GM18873 (cell line): Measurements from ENCODE around the gene TAS1R3.

Experiments
- ATAC-seq: cut with Tn5 transposase; IDR thresholded peaks from one replicate; pipeline ENCODE4 v1.9.1; 2021; ENCODE audit warnings: mild to moderate bottlenecking, moderate library complexity, moderate number of reproducible peaks; ENCODE audit not compliant: unreplicated experiment, low FRiP score

The TAS1R3 gene

GRCh38 chr1:1294250-1294890 lies 36.7 kb upstream of the TAS1R3 start:
- no peak for ATAC-seq

- no peak for ATAC-seq
These were observed 35.7 kb upstream of the TAS1R3 start for GRCh38 chr1:1295154-1295923.

- ATAC-seq = no peak
These were observed 34.7 kb upstream of the TAS1R3 start for GRCh38 chr1:1296070-1297061.

DNA sequence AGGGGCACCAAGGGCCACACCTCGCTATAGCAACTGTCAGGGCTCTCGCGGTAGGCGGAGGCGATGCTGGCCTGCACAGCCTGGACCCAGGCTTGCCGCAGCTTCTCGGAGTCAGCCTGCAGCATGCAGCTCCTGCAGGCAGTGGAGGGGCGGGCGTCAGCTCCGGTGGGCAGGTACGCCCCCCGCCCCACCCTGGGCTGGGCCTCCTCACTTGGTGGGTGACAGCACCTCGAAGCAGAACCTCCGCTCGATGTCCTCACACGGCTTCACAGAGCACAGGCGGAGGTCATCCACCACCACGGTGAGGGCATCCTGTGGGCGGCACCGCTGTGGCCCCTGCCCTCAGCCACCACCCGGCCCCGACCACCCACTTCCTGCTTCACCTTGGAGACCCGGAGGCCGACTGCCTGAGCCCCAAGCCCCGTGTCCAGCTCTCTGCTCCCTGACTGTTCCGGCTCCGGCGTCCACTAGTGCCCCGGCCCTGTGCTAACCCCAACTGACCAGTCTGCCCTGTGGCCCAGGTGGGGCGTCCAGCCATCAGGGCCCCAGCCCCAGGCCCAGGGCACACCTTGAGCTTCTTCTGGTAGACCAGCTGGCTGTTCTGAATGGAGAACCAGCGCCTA lies 33.2 kb upstream of the TAS1R3 start:
- ATAC-seq = no peak

DNA sequence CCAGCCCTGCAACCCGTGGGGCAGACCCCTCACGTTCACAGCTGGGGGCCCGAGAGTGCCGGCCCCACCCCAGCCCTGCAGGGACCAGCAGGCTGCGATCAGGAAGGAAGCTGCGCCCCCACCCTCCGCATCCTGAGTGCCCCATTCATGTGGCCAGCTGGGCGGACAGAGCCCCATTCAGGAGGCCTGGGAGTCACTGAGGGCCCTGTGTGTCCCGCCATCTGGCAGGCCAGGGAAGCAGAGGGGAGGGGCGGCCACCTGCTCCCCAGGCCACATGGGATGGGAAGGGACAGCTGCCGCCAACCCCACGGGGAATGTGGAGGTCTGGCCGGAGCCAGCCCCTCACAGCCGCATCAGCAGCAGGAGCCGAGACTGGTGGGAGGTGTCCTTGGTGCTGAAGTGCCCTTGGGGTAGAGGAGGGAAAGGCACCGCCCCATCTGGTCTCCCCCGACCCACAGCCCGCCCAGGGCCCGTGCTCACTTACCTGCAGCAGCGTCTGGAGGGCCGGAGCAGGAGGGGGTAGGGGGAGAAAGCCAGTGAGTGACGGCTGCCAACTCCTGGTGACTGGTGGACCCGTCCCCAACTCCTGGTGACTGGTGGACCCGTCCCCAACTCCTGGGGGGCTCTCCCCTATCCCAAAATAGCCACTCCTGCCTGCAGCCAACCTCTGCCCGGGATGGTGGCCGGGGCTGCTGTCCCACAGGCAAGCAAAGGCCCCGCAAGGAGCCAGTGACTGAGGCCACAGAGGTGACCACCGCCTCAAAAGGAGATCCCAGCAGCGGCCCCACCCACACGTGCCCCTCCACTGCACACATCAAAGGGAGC lies 32.0 kb upstream of the TAS1R3 start:
- ATAC-seq = no peak

- no peak for ATAC-seq
These were observed 31.3 kb upstream of the TAS1R3 start for GRCh38 chr1:1299686-1300351.

DNA sequence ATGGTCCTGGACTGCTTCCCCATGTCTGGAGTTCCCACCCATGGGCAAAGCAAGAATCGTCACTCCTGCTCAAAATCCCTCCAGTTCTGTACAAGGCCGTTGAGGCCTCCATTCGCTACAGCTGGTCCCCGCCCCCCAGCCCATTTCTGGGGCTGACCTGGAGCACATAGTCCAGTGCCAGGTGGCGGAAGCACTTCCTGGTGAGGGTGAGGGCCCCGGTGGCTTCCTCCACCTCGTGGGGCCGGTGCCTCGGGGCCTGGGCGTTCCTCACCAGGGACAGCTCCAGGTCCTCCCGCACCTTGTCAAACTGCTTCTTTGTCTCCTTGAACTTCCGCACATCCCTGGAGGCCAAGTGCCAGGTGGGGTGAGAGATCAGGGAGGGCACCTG lies 30.7 kb upstream of the TAS1R3 start:
- no peak for ATAC-seq

GRCh38 chr1:1302006-1302430 lies 29.1 kb upstream of the TAS1R3 start:
- ATAC-seq = no peak

GRCh38 chr1:1302951-1303509 lies 28.1 kb upstream of the TAS1R3 start:
- no peak for ATAC-seq

DNA sequence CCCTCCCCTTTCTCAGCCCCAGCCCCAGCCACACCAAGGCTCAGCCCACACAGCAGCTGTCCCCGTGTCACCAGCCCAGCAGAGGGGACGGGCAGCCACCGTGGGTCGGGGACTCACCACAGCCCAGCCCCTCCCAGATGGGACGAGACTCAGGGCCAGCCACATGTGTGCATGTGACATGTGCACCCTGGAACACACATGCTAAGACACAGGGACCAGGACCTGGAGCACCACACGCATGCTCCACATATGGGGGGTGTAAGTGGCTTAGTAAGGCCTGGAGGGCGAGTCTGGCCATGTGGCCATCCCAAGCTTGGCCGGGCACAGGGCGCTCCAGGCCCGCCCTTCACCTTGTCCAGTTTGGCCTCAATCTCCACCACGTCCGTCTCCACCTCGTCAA lies 27.3 kb upstream of the TAS1R3 start:
- ATAC-seq = no peak

DNA sequence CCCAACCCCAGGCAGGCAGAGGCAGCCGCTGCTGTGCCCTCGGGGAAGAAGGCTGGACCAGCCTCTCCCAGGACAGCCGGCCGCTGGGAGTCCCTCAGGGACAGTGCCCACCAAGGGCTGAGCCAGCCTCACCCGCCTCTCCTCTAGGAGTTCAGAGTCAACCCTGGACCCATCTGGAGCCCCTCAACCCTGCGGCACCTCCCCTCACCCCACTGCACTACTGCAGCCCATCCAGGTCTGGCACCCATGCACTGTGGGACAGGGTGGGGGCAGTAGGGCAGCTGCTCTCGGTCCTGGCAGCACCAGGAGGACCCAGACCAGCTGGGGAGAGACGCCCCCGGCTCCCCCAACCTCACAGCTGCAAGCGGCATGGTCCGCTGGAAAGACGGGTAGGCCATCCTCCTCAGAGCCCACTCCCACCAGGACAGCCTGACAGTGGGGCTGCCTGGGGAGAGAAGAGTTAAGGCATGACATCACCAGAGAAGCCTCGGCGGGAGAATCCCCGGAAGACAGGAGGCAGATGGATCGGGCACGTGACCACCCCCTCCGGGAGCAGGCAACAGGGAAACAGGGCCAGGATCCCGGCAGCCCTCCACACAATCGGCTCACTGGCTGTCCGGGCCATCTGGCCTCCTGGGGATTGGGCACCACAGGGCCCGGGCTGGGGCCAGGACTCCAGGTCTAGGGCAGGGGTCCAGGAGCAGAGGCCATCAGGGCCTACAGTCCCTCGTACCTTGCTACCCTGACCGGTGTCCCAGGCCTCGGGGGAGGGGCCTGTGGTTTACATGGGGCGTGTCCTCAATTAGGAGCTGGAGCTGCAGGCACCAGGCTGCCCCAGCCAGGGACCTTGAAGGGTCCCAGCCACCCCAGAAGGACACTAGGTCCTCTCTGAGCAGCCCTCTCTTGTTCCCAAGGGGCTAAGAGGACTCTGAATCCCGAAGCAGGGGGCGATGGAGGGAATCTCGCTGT lies 26.5 kb upstream of the TAS1R3 start:
- no peak for ATAC-seq

GRCh38 chr1:1305300-1306069 lies 25.6 kb upstream of the TAS1R3 start:
- ATAC-seq = no peak

- no peak for ATAC-seq
These were observed 24.9 kb upstream of the TAS1R3 start for GRCh38 chr1:1306070-1306660.

DNA sequence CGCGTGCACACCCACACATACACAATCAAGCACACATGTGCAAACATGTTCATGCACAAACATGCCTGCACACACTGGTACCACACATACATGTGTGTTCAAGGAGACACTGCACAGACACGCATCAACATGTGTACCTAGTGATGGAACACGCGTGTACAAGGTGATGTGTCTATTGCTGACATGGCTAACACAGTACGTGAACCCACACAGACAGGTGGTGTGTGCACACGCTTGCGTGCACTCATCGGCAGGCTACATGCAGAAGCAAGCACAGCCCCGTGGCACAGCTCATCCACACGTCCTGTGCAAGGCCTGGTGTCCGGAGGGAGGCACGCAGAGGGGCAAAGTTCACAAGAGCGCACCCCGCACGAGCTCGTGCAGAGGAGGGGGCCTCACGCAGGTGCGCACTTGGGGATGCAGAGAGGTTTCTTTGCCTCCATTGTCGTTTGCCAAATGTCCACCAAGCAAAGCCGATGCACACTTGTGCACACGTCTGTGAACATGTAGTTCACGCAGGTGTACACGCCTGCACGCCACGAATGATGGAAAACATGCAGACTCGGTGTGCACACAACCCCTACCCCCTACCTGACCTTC lies 24.3 kb upstream of the TAS1R3 start:
- no peak for ATAC-seq

GRCh38 chr1:1307261-1307922 lies 23.7 kb upstream of the TAS1R3 start:
- ATAC-seq = no peak
